GM12891 (cell line): ENCODE data around the gene BABAM2.

Experiments used
- POLR2A ChIP-seq: IDR thresholded peaks from 2 replicates; pipeline ENCODE4 v1.6.1; 2011; ENCODE audit warnings: low read depth, low read length, control low read depth
- POLR2AphosphoS5 ChIP-seq: IDR thresholded peaks from 2 replicates; pipeline ENCODE4 v1.6.1; 2011; ENCODE audit warnings: low read depth, low read length, control low read depth

DNA sequence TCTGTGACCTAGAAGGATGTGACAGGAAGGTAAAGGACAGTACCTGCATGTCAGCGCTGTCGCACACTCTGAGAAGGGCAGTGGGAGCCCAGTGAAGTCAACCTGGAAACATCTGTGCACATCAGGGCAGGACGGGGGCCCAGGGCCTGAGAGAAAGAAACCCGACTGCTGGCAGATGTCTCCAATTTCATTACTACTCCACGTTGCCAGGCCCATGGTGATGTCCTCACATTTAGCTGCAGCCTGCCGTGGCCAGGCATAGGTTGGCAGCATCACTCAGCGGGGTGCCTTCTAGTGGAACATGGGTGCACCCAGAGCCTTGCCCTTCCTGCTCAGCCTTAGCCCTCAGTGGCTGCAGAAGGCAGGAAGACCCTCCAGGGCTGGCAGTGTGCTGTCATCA lies 429.8 kb downstream of the BABAM2 start:
- no peak for TF ChIP-seq POLR2AphosphoS5
- no peak for TF ChIP-seq POLR2A
